Measurements from ENCODE around the gene KCNK13. TPM values are rescaled to one million over a fixed set of nuclear protein-coding genes. Genes with fewer than 3 reads are reported as not detected.
"Not testable (repeated sequence)": the region's sequence is repeated elsewhere in the genome, so short reads cannot be mapped to it uniquely, and the experiment has no call there.

Gene KCNK13
- 0.07 and 0.28 TPM in 2 replicates for total RNA-seq (2014; rRNA removed; shearing (Covaris generic))

- Histone ChIP-seq H3K27me3 (ENCODE audit: control insufficient read depth, insufficient read depth, low read length) (peaks cover 62% of the 10 kb centered on the region), H3K36me3 (replicated peaks; ENCODE audit: control insufficient read depth, insufficient read depth, low read length) (no peaks in the 10 kb centered on the region), H3K4me3 (ENCODE audit: insufficient read depth, low read depth, low read length) (peak within 1 kb of the TSS; percentile 58)
- DNase-seq, result peak; percentile 84
Measured at GRCh38 chr14:90061685-90062126, at the start of gene KCNK13. Gene KCNK13 (plus strand): TSS chr14:90061994. CDS start chr14:90062206, 212 bp downstream.

- no peak overlapping the region for H3K4me3 ChIP-seq (ENCODE audit: insufficient read depth, low read depth, low read length)
- peaks cover 27% of the 10 kb centered on the region for H3K36me3 ChIP-seq (replicated peaks; ENCODE audit: control insufficient read depth, insufficient read depth, low read length)
- no peaks in the 10 kb centered on the region for H3K27me3 ChIP-seq (ENCODE audit: control insufficient read depth, insufficient read depth, low read length)
- no peak for DNase-seq
Measured at GRCh38 chr14:90017371-90017770, 44.4 kb upstream of the KCNK13 start.

- no peak for DNase-seq
- Histone ChIP-seq H3K4me3 (ENCODE audit: insufficient read depth, low read depth, low read length) (no peak overlapping the region), H3K36me3 (replicated peaks; ENCODE audit: control insufficient read depth, insufficient read depth, low read length) (peaks cover 26% of the 10 kb centered on the region), H3K27me3 (ENCODE audit: control insufficient read depth, insufficient read depth, low read length) (no peaks in the 10 kb centered on the region)
Measured at GRCh38 chr14:90019824-90020523, 41.8 kb upstream of the KCNK13 start.

GRCh38 chr14:90023176-90023896, 38.5 kb upstream of the KCNK13 start:
- Histone ChIP-seq H3K4me3 (ENCODE audit: insufficient read depth, low read depth, low read length) (no peak overlapping the region), H3K27me3 (ENCODE audit: control insufficient read depth, insufficient read depth, low read length) (no peaks in the 10 kb centered on the region), H3K36me3 (replicated peaks; ENCODE audit: control insufficient read depth, insufficient read depth, low read length) (peaks cover 23% of the 10 kb centered on the region)
- no peak for DNase-seq

- DNase-seq, result no peak
- no peak overlapping the region for H3K4me3 ChIP-seq (ENCODE audit: insufficient read depth, low read depth, low read length)
- H3K27me3 ChIP-seq (ENCODE audit: control insufficient read depth, insufficient read depth, low read length), result no peaks in the 10 kb centered on the region
- H3K36me3 ChIP-seq (replicated peaks; ENCODE audit: control insufficient read depth, insufficient read depth, low read length), result peaks cover 13% of the 10 kb centered on the region
Measured at GRCh38 chr14:90024910-90025309, 36.9 kb upstream of the KCNK13 start.

- H3K27me3 ChIP-seq (ENCODE audit: control insufficient read depth, insufficient read depth, low read length); DNase-seq; H3K4me3 ChIP-seq (ENCODE audit: insufficient read depth, low read depth, low read length); H3K36me3 ChIP-seq (replicated peaks; ENCODE audit: control insufficient read depth, insufficient read depth, low read length): not testable (repeated sequence)
Measured at GRCh38 chr14:90026608-90027007, 35.2 kb upstream of the KCNK13 start.

- Histone ChIP-seq H3K27me3 (ENCODE audit: control insufficient read depth, insufficient read depth, low read length) (no peaks in the 10 kb centered on the region), H3K4me3 (ENCODE audit: insufficient read depth, low read depth, low read length) (no peak overlapping the region), H3K36me3 (replicated peaks; ENCODE audit: control insufficient read depth, insufficient read depth, low read length) (no peaks in the 10 kb centered on the region; the same call in 1 of the 2 replicates)
- no peak for DNase-seq
Measured at GRCh38 chr14:90027842-90028241, 34.0 kb upstream of the KCNK13 start.

GRCh38 chr14:90034156-90034555, 27.6 kb upstream of the KCNK13 start:
- DNase-seq, result no peak
- H3K36me3 ChIP-seq (replicated peaks; ENCODE audit: control insufficient read depth, insufficient read depth, low read length), result peaks cover 6% of the 10 kb centered on the region
- no peaks in the 10 kb centered on the region for H3K27me3 ChIP-seq (ENCODE audit: control insufficient read depth, insufficient read depth, low read length)
- no peak overlapping the region for H3K4me3 ChIP-seq (ENCODE audit: insufficient read depth, low read depth, low read length)

- Histone ChIP-seq H3K36me3 (replicated peaks; ENCODE audit: control insufficient read depth, insufficient read depth, low read length) (peaks cover 6% of the 10 kb centered on the region), H3K4me3 (ENCODE audit: insufficient read depth, low read depth, low read length) (no peak overlapping the region), H3K27me3 (ENCODE audit: control insufficient read depth, insufficient read depth, low read length) (no peaks in the 10 kb centered on the region)
- no peak for DNase-seq
Measured at GRCh38 chr14:90034835-90035525, 26.8 kb upstream of the KCNK13 start.

- Histone ChIP-seq H3K27me3 (ENCODE audit: control insufficient read depth, insufficient read depth, low read length) (no peaks in the 10 kb centered on the region), H3K36me3 (replicated peaks; ENCODE audit: control insufficient read depth, insufficient read depth, low read length) (0 out of 2 replicates have a peak, but pooled peaks cover 1% of the 10 kb centered on the region), H3K4me3 (ENCODE audit: insufficient read depth, low read depth, low read length) (no peak overlapping the region)
- DNase-seq, result no peak
Measured at GRCh38 chr14:90039253-90040010, 22.4 kb upstream of the KCNK13 start.

- H3K4me3 ChIP-seq (ENCODE audit: insufficient read depth, low read depth, low read length), result no peak overlapping the region
- DNase-seq, result no peak
- H3K27me3 ChIP-seq (ENCODE audit: control insufficient read depth, insufficient read depth, low read length), result no peaks in the 10 kb centered on the region
- H3K36me3 ChIP-seq (replicated peaks; ENCODE audit: control insufficient read depth, insufficient read depth, low read length), result 0 out of 2 replicates have a peak, but pooled peaks cover 1% of the 10 kb centered on the region
Measured at GRCh38 chr14:90040411-90040810, 21.4 kb upstream of the KCNK13 start.

- no peak overlapping the region for H3K4me3 ChIP-seq (ENCODE audit: insufficient read depth, low read depth, low read length)
- no peak for DNase-seq
- H3K36me3 ChIP-seq (replicated peaks; ENCODE audit: control insufficient read depth, insufficient read depth, low read length), result no peaks in the 10 kb centered on the region
Measured at GRCh38 chr14:90042496-90043252, 19.1 kb upstream of the KCNK13 start.

GRCh38 chr14:90045616-90046015, 16.2 kb upstream of the KCNK13 start:
- H3K4me3 ChIP-seq (ENCODE audit: insufficient read depth, low read depth, low read length), result no peak overlapping the region
- DNase-seq, result no peak
- H3K27me3 ChIP-seq (ENCODE audit: control insufficient read depth, insufficient read depth, low read length), result no peaks in the 10 kb centered on the region
- no peaks in the 10 kb centered on the region for H3K36me3 ChIP-seq (replicated peaks; ENCODE audit: control insufficient read depth, insufficient read depth, low read length)

More at GRCh38 chr14:90042496-90043252, 19.1 kb upstream of the KCNK13 start:
- no peaks in the 10 kb centered on the region for H3K27me3 ChIP-seq (ENCODE audit: control insufficient read depth, insufficient read depth, low read length)
